Hematopoietic multipotent progenitor cell treated with erythropoietin and hydrocortisone succinate and interleukin-3 and kit ligand, for 6 days (in vitro differentiated cells): Measurements from ENCODE around the gene PHTF1.

Experiments used
- DNase-seq: peaks from one replicate; pipeline ENCODE4 v3.0.0-alpha.2; 2015

PHTF1 gene

DNA sequence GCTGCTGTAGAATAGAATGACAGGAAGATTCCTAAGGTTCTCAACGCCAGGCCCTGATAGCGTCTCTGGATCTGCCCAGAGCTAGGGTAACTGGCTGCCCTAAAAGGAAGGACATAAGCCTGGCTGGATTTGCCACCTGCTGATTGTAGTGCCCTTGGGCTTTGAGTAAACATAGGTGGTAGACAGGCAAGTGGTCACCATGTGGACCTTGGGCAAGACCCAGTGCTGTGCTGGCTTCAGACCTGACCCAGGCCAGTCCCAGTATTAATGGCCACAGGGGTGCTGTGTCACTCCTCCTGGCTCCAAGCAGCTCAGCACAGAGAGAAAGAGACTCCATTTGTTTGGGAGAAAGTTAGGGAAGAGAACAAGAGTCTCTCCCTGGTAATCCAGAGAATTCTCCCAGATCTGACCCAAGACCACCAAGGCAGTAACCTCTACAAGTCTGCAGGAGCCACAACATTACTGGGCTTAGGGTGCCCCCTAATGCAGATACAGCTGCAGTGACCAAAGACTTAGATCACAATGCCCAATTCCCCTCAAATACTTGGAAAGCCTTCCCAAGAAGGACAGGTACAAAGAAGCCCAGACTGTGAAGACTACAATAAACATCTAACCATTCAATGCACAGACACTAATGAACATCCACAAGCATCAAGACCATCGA, 44.5 kb downstream of the PHTF1 start:
- no peak for DNase-seq

DNA sequence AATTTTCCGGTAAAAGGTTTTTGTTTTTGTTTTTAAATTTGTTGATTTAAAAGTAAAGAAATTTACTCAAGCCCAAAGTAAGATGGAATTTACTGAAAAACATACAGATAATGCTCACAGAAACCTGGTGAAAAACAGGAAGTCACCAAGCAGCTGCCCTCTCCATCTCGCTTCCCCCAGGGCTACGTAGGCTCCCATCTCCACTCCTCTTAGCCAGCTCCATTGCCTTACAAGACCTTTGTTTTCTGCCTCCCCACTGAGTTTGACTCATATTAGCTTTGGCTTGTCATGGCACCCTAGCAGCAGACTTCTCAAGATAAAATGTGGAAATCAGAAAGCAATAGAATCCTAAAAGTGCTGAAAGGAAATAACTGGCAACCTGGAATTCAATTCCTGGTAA, 57.9 kb downstream of the PHTF1 start:
- DNase-seq, result no peak

DNA sequence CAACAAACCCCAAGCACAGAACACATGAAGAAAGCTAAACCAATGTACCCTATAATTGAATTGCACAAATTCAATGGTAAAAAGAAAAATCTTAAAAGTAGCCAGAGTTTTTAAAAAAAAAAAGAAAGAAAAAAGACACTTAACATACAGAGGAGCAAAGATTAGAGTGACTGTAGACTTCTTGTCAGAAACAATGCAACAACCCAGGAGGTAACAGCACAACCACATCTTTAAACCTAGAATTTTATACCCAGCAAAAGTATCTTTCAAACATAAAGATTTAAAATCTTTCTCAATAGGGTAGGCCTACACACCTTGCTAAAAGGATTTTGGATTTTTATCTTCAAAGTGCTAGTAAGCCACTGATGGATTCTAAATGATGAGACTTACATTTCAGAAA, 64.4 kb downstream of the PHTF1 start:
- DNase-seq, result no peak

DNA sequence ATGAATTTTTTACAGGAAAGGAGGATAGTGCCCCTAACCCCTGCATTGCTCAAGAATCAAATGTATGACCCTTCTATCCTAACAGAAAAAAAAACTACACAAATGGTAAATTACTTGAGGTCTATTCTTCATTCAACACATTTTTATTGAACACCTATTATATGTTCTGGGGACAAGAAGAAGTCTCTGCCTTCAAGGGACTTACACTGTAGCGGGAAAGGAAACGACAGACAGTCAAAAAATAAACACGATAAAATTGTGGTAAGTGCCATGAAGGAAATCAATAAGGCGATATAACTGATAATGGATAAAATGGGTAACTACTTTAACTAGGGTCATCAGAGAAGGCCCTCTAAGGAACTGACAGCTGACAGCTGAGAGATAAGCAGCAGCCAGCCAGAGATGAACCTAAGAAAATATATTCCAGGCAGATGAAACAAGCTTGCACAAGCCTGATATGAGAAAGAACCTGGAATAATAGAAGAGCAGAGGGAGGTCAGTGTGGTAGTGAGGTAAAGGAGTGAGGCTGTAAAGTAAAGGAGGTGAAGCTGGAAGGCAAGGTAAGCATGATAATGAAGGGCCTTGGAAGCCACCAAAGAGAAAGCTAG, 66.4 kb downstream of the PHTF1 start:
- DNase-seq, result peak; percentile 74

DNA sequence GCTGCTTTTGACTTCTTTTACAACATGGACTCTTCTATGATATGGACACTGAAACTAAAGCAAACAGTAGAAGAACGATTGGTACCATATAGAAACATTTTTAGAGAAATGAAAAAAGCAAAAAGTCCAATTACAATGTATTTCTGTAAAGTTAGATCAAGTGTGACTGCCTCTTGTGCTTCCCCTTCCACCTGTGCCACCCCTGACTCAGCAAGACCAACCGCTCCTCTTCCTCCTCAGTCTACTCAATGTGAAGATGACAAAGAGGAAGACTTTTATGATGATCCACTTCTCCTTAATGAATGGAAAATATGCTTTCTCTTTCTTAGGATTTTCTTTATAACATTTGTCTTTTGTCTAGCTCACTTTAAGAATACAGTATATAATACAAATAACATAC, 66.9 kb downstream of the PHTF1 start:
- DNase-seq, result no peak

DNA sequence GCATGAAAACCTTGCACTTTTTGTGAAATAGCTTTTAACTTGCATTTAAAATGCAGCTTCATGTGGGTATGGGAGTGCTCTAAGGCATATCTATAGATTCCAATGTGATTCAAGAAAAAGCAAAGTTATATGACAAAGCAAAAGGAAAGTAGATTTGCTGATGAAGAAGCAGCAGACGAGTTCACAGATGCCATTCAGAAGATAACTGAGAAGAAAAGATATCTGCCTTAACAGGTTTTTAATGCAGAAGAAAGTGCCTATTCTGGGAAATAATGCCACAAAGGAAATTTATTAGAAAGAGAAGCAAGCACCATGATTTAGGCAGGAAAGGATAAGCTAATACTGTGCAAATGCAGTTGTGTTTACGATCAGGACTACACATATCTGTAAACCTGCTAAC, 68.1 kb downstream of the PHTF1 start:
- peak; percentile 72 for DNase-seq

DNA sequence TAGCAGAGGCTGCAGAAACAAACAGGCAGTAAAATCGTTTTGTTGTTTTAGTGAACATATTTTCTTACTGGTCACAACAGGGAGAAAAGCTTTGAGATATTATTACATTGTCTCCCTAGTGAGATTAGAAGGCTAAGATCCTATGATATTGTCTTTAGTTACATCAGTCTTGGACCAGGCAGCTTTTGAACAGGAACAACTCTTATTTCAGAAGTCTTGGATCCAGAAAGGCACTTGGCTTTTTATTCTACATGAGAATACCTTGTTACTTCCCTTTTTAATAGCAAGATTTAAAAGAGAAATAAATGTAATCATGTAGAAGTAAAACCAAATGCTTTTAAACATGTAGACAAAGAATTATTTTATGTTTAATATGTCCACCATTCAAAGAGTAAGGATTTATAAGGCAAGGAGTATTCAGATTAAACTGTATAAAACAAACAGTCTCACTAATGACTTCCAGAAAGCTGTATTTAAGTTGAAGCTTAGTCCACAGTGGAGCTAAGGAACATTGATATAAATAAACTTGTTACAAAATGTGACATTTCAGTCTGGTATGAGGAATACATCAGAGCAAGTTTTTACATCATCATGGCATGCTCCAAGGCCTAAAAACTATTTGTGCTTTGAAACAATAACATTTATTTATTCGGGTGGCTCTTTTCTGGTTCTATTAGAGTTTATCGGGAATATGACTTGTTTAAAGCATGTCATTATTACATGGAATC, 72.2 kb downstream of the PHTF1 start:
- no peak for DNase-seq

DNA sequence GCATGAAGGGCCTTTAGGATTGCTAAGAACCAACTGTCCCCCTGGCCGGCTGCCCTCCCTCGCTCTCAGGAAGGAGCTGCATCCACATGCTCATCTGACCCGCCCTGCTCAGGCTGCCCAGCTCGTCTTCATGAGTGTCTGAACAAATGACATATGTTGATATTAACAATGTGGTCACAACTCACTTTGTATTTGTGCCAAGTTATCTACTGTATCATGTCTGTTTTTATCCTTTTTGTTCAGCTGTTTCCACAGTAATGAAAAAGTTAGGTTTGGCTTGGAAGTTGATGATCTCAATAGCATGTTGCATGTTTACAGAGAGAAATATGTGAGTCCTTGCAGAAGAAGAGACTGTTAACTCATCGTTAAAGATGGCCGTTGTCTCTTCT, 75.1 kb downstream of the PHTF1 start:
- peak; percentile 77 for DNase-seq

DNA sequence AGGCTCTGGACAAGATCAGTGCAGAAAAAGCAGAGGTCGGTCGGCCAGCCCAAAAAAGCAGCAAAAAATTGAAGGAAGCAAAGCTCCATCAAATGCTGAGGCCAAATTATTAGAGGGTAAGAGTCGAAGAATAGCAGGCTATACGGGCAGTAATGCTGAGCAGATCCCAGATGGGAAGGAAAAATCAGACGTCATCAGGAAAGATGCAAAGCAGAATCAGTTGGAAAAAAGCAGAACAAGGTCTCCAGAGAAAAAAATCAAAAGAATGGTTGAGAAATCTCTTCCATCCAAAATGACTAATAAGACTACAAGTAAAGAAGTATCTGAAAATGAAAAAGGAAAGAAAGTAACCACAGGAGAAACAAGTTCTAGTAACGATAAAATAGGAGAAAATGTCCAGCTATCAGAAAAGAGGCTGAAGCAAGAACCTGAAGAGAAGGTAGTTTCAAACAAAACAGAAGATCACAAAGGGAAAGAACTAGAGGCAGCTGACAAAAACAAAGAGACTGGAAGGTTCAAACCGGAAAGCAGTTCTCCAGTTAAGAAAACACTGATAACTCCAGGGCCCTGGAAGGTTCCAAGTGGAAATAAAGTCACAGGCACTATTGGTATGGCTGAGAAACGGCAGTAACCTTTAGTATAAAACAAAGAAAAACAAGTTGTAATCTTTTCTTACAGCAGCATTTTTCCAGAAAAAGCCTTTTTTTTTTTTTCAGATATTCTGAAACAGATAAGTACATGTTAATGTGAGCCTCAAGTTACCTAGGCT, 75.7 kb downstream of the PHTF1 start:
- DNase-seq, result no peak

DNA sequence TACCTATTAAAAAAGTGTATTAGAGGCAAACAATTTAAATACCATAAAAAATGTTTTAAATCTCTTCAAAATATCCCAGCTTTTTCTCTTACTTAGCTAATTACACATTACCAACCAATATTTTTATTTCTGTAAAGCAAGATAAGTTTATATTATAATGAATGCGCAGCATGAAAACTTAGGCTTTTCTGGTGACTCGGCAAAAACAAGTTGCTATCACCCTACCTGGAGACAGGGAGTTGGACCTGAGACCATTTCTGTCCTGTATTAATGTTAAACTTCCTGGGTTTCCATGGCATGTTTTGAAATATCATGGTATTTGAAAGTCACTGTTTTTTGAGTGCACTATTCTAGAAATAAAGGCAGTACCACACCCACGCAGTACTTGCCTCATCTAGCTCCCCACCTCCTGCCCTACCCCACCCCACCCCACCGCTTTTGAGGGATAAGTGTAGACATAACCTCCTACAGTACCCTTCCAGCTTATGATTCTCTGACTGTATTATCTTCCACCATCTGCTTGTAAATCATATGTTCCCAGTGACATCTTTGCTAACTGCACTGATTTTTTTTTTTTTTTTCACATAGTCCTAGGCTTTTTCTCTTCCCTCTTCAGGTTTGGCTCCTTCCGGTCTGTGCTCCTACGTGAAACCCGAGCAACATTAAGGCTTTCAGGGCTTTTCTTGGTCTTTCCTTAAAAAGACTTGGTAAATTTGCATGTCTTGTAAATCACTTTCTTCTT, 77.5 kb downstream of the PHTF1 start:
- no peak for DNase-seq

DNA sequence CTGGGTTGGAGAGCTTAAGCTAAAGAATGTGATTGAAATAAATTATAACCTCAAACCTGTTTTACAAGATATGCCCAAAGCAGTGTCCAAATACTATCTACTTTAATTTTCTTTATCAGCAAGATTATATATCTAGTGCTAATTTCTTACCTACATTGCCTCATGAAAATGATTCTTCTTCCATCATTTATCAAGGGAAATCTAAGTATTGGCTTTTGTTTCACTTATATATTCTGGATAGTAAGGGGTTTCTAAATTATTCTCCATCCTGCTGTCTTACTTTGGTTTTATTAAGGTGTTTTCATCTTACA, 81.2 kb downstream of the PHTF1 start:
- DNase-seq, result no peak

DNA sequence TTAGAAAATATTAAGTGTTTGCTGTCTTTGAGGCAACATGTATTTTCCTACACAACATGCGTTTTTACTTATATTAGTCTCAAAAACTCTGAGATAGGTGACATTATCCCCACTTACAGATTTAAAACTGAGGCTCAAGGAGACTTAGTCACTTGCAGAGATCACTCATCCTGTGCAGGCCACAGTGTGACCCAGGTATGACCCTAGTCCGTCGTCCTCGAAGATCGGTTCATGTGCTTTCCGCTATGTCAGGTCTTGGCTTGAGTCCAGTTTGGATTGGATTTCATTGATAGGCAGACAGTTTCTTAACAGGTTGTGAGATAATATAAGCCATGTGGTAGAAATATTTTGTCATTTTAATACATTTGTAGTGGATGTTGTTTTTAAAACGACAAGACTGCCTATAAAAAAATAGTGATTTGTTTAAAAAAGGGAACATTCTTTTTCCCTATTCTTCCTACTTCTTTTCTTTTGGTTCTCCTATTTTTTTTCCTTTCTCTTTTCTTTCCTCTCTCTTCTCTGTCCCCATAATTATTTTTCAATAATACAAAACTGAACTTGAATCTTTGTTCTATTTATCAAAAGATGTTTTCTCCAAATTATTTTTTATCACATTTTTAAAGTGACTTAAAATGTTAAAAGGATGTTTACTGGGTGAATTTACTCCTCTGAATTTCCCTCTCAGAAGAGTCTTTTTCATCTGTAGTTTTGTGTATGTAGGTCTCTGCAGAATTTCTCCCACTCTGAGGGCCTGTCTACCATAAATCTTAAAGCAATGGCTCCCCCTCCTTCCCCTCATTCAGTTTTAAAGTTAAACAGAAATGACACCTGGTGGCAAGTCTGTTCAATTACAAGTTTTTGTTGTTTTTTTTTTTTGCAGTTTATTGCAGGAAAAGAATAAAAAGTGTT, 81.8 kb downstream of the PHTF1 start:
- DNase-seq, result peak; percentile 77

DNA sequence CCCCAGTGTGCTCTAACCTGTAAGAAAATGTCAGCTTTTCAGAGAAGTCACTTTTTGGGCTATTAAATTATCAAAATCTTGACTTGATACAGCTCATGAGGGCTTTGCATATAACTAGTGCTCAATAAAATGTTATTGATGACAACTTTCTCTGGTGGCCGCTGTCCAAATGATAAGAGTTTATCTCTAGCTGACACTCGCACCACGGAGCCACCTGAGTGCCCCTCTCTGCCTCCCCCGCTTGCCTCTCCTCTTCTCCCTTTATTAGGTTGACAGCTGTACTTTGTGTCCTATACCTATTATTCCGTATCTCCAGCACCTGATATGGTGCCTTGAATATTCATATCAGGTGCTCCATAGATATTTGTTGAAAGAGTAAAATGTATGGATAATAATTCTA, 82.8 kb downstream of the PHTF1 start:
- peak; percentile 39 for DNase-seq

DNA sequence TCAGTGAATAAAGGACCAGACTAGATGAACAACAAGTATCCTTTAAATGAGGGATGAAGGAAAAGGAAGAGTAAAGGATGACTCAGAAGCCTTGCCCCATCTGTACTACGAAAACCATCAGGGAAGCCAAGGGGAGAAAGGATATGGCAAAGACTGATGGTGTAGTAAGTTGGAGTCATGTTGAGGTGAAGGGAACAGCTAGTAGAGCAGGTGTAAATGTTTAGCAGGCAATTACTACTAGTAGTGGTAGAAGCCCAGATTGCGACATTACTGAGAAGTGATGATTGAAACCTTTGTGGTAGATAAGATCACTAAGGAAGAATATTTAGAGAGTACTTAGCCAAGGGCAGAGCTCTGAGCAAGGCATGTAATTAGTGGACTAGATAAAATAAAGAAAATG, 84.0 kb downstream of the PHTF1 start:
- no peak for DNase-seq

DNA sequence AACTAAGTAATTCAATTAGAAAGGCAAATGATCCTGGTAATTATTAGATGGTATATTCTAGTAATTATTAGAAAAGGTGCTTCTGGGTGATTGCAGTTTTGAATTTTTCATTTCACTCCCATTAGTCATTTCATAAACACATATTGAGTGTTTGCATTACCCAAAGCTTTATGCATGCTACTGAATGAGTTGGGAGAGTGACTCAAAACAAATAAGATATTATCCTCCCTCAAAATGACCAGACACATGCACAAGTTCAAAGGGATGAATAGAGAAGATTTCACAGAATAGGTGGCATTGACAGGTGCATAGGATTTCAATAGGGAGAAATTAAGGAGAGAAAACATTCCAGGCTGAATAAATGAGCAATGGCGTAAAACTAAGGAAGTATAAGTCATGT, 84.7 kb downstream of the PHTF1 start:
- DNase-seq, result no peak

DNA sequence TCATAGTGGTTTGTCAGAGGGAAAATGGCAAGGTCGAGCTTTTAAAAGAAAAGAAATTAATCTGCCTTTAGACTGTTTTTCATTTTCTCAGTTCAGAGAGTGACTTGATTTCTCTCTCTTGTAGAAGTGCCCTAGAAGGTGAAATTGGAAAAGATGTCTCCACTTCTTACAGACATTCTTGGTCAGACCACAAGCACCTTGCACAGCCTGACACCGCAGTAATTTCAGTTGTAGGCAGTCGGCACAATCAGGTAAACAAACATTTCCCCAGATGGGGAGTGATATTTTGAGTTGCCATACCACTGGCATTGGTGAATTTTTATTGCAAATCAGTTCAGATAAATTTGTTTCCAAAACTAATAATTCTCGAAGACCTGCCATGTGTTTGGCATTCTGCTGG, 86.8 kb downstream of the PHTF1 start:
- no peak for DNase-seq

DNA sequence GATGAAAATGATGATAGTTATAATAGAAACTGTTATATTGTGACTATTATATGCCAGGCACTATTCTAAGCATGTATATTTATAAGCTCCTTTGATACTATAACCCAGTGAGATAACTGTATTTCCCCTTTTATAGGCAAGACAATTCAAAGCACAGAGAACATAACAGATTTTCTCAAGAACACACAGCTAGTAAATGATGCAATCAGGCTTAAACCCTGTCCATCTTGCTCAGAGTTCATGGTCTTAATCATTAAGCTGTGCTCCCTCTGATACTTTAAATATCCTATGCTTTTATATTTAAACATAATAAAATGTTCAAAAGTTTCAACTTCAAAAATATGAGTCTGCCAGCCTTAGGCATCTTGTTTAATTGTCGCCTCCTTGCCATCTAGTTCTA, 88.6 kb downstream of the PHTF1 start:
- DNase-seq, result no peak

DNA sequence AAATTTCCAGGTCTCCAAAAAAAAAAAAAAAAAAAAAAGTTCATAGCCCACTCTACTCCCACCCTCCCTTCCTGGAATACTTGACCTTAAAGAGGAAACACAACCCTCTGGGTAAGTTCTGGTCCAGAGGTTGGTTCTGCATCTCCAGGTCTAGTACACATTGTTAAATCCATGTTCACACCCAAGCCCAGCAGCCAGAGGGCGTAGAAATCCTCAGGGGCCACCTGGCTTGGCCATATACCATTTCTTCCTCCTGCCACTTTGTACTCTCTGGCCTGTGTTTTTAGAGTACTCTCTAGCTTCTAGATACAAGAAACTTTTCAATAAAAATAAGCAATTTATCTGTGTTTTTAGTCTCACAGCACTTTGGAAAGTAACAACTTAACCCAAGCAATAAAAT, 89.3 kb downstream of the PHTF1 start:
- no peak for DNase-seq

DNA sequence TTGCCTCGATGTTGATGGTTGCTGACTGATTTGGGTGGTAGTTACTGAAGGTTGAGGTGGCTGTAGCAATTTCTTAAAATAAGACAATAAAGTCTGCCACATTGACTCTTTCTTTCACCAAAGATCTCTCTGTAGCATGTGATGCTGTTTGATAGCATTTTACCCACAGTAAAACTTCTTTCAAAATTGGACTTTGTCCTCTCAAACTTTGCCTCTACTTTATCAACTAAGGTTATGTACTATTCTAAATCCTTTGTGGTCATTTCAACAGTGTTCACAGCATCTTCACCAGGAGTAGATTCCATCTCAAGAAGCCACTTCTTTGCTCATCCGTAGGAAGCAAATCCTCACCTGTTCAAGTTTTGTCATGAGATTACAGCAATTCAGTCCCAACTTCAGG, 93.2 kb downstream of the PHTF1 start:
- DNase-seq, result no peak

DNA sequence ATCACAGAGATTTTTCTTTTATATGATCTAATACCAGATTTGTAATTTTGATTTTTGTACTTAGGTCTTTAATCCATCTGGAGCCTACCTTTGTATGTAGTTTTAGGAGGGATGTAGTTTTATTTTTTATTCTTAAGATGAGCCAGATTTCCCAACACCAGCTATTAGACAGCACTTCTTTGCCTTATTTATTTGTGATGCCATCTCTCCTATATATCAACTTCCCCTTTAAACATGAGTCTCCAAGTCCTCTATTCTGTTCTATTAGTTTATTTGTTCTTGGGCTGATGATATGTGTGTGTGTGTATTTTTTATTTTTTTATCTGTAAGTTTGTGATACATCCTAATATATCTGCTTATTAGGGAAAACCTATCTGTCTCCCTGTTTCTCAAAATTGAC, 94.2 kb downstream of the PHTF1 start:
- no peak for DNase-seq

DNA sequence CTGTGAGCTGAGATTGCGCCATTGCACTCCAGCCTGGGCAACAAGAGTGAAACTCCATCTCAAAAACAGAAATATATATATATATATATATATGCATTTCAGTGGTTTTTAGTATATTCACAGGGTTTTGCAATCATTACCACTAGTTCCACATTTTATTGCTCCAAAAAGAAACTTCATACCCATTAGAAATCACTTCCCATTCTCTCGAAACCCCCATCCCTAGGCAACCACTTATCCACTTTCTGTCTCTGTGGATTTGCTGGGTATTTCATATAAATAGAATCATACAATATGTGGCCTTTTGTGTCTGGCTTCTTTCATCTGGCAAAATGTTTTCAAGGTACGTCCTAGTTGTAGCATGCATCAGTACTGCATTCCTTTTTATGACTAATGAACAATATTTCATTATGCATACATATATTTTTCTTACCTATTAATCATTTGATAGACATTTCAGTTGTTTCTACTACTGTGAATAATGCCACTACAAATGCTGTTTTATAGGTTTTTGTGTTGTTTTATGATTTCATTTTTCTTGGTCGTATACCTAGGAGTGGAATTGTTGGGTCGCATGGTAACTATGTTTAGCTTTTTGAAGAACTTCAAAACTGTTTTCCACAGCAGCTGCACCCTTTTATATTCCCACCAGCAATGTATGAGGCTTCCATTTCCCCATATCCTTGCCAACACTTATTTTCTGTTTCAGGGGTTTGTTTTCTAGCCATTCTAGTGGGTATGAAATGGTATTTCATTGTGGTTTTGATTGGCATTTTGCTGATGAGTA, 95.9 kb downstream of the PHTF1 start:
- DNase-seq, result peak; percentile 10
